K562 (cell line): Measurements from ENCODE around the gene AKAP13. TPM values are rescaled to one million over a fixed set of nuclear protein-coding genes. Genes with fewer than 3 reads are reported as not detected.

ENCODE experiments used
- ATAC-seq: fragments of 200-7000 bp; cut with Tn5 transposase; 3 replicates; pipeline ENCODE4 v1.9.1; 2020; ENCODE audit warnings: moderate library complexity
- BruUV-seq: library from RNA; stranded (reverse); fragments of 400-500 nt; replicated peaks from 2 replicates; lab custom pipeline; 2021; lab: Mats Ljungman, UMichigan
- CTCF ChIA-PET: fragments of 300-600 bp; formaldehyde crosslinking; extraction: SDS; loops from one replicate; lab custom pipeline; 2021; ENCODE audit warnings: low intra/inter-chr PET ratio; lab: Yijun Ruan, JAX
- POLR2A ChIA-PET: fragments of 300-600, 350-650 bp; sonication (Branson Sonifier 250); formaldehyde crosslinking; extraction: SDS; loops from one replicate; lab custom pipeline; 2021; ENCODE audit warnings: antibody characterized with exemption, inconsistent platforms; lab: Yijun Ruan, JAX
- DNase-seq, 4 experiments: peaks; one replicate each; pipeline versions ENCODE4 v3.0.0 to v3.0.0-alpha.2; 2011 to 2018; ENCODE audit warnings: low spot score in 3 of 4, mixed read lengths in 3 of 4; ENCODE audit errors: extremely low read depth in 1 of 4
- FAIRE-seq: peaks from 2 replicates; lab custom pipeline; 2011; peaks lifted over from hg19 to GRCh38; lab: Jason Lieb, UNC
- H2AFZ ChIP-seq: 2 replicates; pipeline ENCODE4 v1.6.0; 2011; ENCODE audit warnings: low read depth, low read length, control low read depth, inconsistent platforms
- H3K27ac ChIP-seq: fragments of 200-600 bp; 3 replicates; pipeline ENCODE4 v1.8.0; 2011; ENCODE audit warnings: low read depth, mild to moderate bottlenecking, control low read depth, inconsistent platforms, low read length, moderate library complexity, mixed read lengths; ENCODE audit errors: extremely low read depth
- H3K27me3 ChIP-seq, 2 experiments: fragments of 300-600 bp in 1 of 2; 2 replicates in 1 of 2; 3 replicates in 1 of 2; pipeline versions ENCODE4 v1.6.0 to v1.8.0; 2011; ENCODE audit warnings: inconsistent platforms in 2 of 2, low read length in 2 of 2, mild to moderate bottlenecking in 1 of 2, mixed read lengths in 1 of 2, moderate library complexity in 1 of 2; ENCODE audit not compliant: control insufficient read depth in 2 of 2, insufficient read depth in 2 of 2
- H3K36me3 ChIP-seq: fragments of 300-600 bp; 3 replicates; pipeline ENCODE4 v1.8.0; 2011; ENCODE audit warnings: mild to moderate bottlenecking, low read length, inconsistent platforms; ENCODE audit not compliant: control insufficient read depth, insufficient read depth
- H3K4me1 ChIP-seq, 2 experiments: fragments of 200-600 bp in 1 of 2; replicated peaks in 1 of 2; 2 replicates in 1 of 2; 3 replicates in 1 of 2; pipeline versions ENCODE4 v1.5.1 to v1.8.0; 2011; ENCODE audit warnings: inconsistent platforms in 2 of 2, low read length in 2 of 2, mild to moderate bottlenecking in 1 of 2, mixed read lengths in 1 of 2, moderate library complexity in 1 of 2; ENCODE audit not compliant: control insufficient read depth in 2 of 2, insufficient read depth in 2 of 2
- H3K4me2 ChIP-seq: 2 replicates; pipeline ENCODE4 v1.6.1; 2011; ENCODE audit warnings: low read length, control low read depth, inconsistent platforms, mixed read lengths; ENCODE audit not compliant: insufficient read depth
- H3K4me3 ChIP-seq: fragments of 200-600 bp; sonication (generic), shearing (Covaris generic); 2 replicates; pipeline ENCODE4 v1.5.1; 2016; ENCODE audit warnings: control low read depth, inconsistent platforms
- H3K79me2 ChIP-seq: fragments of 200-600 bp; 3 replicates; pipeline ENCODE4 v1.8.0; 2011; ENCODE audit warnings: low read length, inconsistent platforms; ENCODE audit not compliant: control insufficient read depth, insufficient read depth
- H3K9ac ChIP-seq, 2 experiments: 2 replicates each; pipeline versions ENCODE4 v1.6.0 to v1.6.1; 2011; ENCODE audit warnings: low read depth in 2 of 2, low read length in 2 of 2, control low read depth in 1 of 2, inconsistent platforms in 1 of 2, mild to moderate bottlenecking in 1 of 2, mixed read lengths in 1 of 2; ENCODE audit not compliant: insufficient read depth in 1 of 2
- H3K9me1 ChIP-seq: one replicate; pipeline ENCODE4 v1.6.0; 2011; ENCODE audit warnings: inconsistent platforms, mild to moderate bottlenecking, low read length, moderate library complexity; ENCODE audit not compliant: control insufficient read depth, insufficient read depth
- H3K9me3 ChIP-seq: replicated peaks from 2 replicates; pipeline ENCODE4 v1.5.1; 2011; ENCODE audit warnings: low read depth, low read length, inconsistent platforms; ENCODE audit not compliant: control insufficient read depth, insufficient read depth
- H4K20me1 ChIP-seq: replicated peaks from 2 replicates; pipeline ENCODE4 v1.6.1; 2011; ENCODE audit warnings: low read length, inconsistent platforms, mixed read lengths; ENCODE audit not compliant: control insufficient read depth, insufficient read depth
- BHLHE40 ChIP-seq: IDR thresholded peaks from 2 replicates; pipeline ENCODE4 v1.6.1; 2011; ENCODE audit warnings: low read length, improper control_type of control experiment
- CHCHD3 ChIP-seq: fragments of 250-450 bp; sonication (Bioruptor Pico); IDR thresholded peaks from 2 replicates; pipeline ENCODE4 v2.1.2; 2022; ENCODE audit warnings: mild to moderate bottlenecking
- CHD1 ChIP-seq: fragments of 200-600 bp; sonication (generic); IDR thresholded peaks from one replicate; pipeline ENCODE4 v1.6.1; 2012; ENCODE audit warnings: mild to moderate bottlenecking, moderate library complexity, low read length, inconsistent platforms
- HDAC6 ChIP-seq: IDR thresholded peaks from 2 replicates; pipeline ENCODE4 v1.6.1; 2012; ENCODE audit warnings: low read depth, mild to moderate bottlenecking, control low read depth, inconsistent platforms, low read length, moderate library complexity
- RAD51 ChIP-seq: fragments of 450-650 bp; IDR thresholded peaks from 2 replicates; pipeline ENCODE4 v1.7.1; 2016; ENCODE audit warnings: low read depth, mild to moderate bottlenecking, borderline replicate concordance
- SIN3B ChIP-seq: fragments of 450-650 bp; IDR thresholded peaks from 2 replicates; pipeline ENCODE4 v1.6.1; 2017; ENCODE audit warnings: low read depth, mild to moderate bottlenecking, moderate library complexity
- SMAD1 ChIP-seq: fragments of 150-350 bp; IDR thresholded peaks from 2 replicates; pipeline ENCODE4 v1.6.1; 2014; ENCODE audit warnings: low read length, low read depth; ENCODE audit not compliant: partially characterized antibody
- SMAD3 ChIP-seq: fragments of 450-650 bp; formaldehyde crosslinking; conservative IDR thresholded peaks from 2 replicates; pipeline ENCODE4 v1.4.0; 2020; ENCODE audit warnings: mild to moderate bottlenecking
- SOX6 ChIP-seq: fragments of 450-650 bp; IDR thresholded peaks from 2 replicates; pipeline ENCODE4 v1.6.1; 2014; ENCODE audit warnings: mild to moderate bottlenecking
- SRSF3 ChIP-seq: fragments of 200-400 bp; formaldehyde crosslinking; IDR thresholded peaks from 2 replicates; pipeline ENCODE4 v1.6.1; 2016; ENCODE audit warnings: mild to moderate bottlenecking, low read length, moderate library complexity; ENCODE audit not compliant: insufficient read depth
- STAT5B ChIP-seq: fragments of 250-450 bp; sonication (Bioruptor Pico); IDR thresholded peaks from 2 replicates; pipeline ENCODE4 v1.8.0; 2021; ENCODE audit warnings: mild to moderate bottlenecking, inconsistent platforms
- TAF9B ChIP-seq: fragments of 450-650 bp; IDR thresholded peaks from 2 replicates; pipeline ENCODE4 v1.6.1; 2018; ENCODE audit warnings: mild to moderate bottlenecking; ENCODE audit not compliant: partially characterized antibody
- TRIM24 ChIP-seq, 2 experiments: fragments of 450-650 bp; IDR thresholded peaks; 2 replicates each; pipeline ENCODE4 v1.6.1; 2016
- ZFX ChIP-seq: sonication (generic); formaldehyde crosslinking; IDR thresholded peaks from 2 replicates; pipeline ENCODE4 v1.8.0; 2022; ENCODE audit warnings: mild to moderate bottlenecking, missing genetic modification reagents, moderate library complexity
- ZNF165 ChIP-seq: fragments of 250-450 bp; sonication (Bioruptor Pico); IDR thresholded peaks from 2 replicates; pipeline ENCODE4 v1.4.0; 2020; ENCODE audit warnings: borderline replicate concordance
- ZNF175 ChIP-seq: fragments of 200-800 bp; sonication (Bioruptor generic); IDR thresholded peaks from 2 replicates; pipeline ENCODE4 v1.6.1; 2016; ENCODE audit warnings: low read depth, mild to moderate bottlenecking, missing genetic modification characterization, missing compliant biosample characterization
- WGBS: fragments of 100-300 bp; shearing (Covaris generic); methylation state at CpG from one replicate; pipeline ENCODE4 v1.1.6; 2016; ENCODE audit warnings: low coverage, mixed read lengths; ENCODE audit not compliant: insufficient coverage; ENCODE audit errors: missing lambda C conversion rate; 5-methylcytosine and 5-hydroxymethylcytosine counted together
- in situ Hi-C: fragments of 300-500 bp; cut with MboI; formaldehyde crosslinking; loops from 4 replicates; pipeline ENCODE4 v1.15.0; 2018; ENCODE audit warnings: inconsistent platforms, mixed read lengths
- intact Hi-C: fragments of 100-400 bp; cut with micrococcal nuclease; formaldehyde crosslinking; loops from 2 replicates; pipeline ENCODE4 v1.14.2; 2022
- polyA plus RNA-seq, 8 experiments: library from polyadenylated mRNA; depleted of rRNA in 4 of 8; stranded (reverse) in 5 of 8; unstranded in 3 of 8; fragments of >200 nt; fragmentation: Nextera tagmentation in 2 of 8; fragmentation: Illumina TruSeq in 1 of 8; extraction: Ambion mirVana in 2 of 8; extraction: Trizol in 1 of 8; gene quantifications; 2 replicates each; pipeline versions ENCODE4 v1.2.1 to v1.2.3, GENCODE V29; 2011 to 2014; ENCODE audit warnings: inconsistent platforms in 1 of 8, missing spikeins in 1 of 8
- total RNA-seq, 7 experiments: library from RNA; depleted of rRNA in 6 of 7; stranded (reverse); fragments of >200 nt in 6 of 7; fragmentation: Illumina TruSeq in 2 of 7; extraction: Trizol in 2 of 7; gene quantifications; 2 replicates each; pipeline versions ENCODE4 v1.2.1 to v1.2.3, GENCODE V29; 2011 to 2021; ENCODE audit warnings: low replicate concordance in 1 of 7
- TF ChIP-seq, protein P1 (sequence below), 2 experiments: fragments of 450-650 bp; formaldehyde crosslinking in 1 of 2; IDR thresholded peaks; 2 replicates each; pipeline versions ENCODE4 v1.4.0 to v1.6.1; 2014 to 2020; ENCODE audit warnings: mild to moderate bottlenecking in 2 of 2, borderline replicate concordance in 1 of 2, low read depth in 1 of 2

Gene AKAP13
- total and polyA plus RNA-seq, 9 of the 15 experiments (the other 6 are each of a cell fraction or from before 2014, with no cell fraction given): 0.03 to 1.7 (median 0.42) TPM

DNA sequence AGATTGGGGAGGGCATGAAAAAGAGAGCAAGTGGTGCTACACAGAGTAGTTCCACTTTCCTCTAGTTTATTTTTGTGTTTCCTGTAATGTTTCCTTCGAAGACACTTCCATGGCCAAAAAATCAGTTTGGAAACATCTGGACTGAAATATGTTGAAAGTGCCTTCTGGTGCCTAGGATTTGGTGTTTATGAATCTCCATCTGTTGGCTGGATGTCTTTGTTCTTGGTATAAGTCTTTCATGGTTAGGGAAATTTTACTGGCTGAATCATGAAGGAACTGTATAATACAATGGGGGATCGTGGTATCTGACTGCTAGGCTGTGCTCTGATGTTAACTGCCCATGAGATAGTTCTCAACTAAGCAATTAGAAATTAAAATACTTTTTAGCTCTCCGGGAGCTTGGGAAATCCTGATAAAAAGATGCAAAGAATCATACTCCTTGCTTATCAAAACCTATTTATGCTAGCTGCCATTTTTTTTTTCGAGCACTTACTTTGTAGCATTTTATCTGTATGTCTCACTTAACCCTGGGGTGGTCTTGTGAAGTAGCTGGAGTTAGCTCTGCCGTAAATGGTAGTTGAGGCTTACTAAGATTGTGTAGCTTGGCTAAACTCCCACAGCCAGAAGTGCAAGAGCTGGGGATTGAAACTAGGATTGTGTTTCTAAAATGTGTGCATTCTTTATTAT, 21.9 kb downstream of the AKAP13 start:
- CTCF ChIA-PET: no interaction called here
- 0% methylated on average over 5 of the region's 5 CpGs for WGBS
- TF ChIP-seq SMAD1 (no peak), RAD51 (no peak), TAF9B (no peak), STAT5B (CRISPR knock-in tag) (no peak), SIN3B (no peak), SMAD3 (CRISPR knock-in tag) (no peak), TRIM24 (IDR thresholded peaks at IDR 0.05) (no peak), SOX6 (no peak), CHCHD3 (CRISPR knock-in tag) (no peak), CHD1 (no peak), ZFX (no peak), SRSF3 (no peak), ZNF165 (CRISPR knock-in tag) (no peak), BHLHE40 (no peak), ZNF175 (CRISPR knock-in tag) (no peak), HDAC6 (no peak)
- TF ChIP-seq, protein P1, sequence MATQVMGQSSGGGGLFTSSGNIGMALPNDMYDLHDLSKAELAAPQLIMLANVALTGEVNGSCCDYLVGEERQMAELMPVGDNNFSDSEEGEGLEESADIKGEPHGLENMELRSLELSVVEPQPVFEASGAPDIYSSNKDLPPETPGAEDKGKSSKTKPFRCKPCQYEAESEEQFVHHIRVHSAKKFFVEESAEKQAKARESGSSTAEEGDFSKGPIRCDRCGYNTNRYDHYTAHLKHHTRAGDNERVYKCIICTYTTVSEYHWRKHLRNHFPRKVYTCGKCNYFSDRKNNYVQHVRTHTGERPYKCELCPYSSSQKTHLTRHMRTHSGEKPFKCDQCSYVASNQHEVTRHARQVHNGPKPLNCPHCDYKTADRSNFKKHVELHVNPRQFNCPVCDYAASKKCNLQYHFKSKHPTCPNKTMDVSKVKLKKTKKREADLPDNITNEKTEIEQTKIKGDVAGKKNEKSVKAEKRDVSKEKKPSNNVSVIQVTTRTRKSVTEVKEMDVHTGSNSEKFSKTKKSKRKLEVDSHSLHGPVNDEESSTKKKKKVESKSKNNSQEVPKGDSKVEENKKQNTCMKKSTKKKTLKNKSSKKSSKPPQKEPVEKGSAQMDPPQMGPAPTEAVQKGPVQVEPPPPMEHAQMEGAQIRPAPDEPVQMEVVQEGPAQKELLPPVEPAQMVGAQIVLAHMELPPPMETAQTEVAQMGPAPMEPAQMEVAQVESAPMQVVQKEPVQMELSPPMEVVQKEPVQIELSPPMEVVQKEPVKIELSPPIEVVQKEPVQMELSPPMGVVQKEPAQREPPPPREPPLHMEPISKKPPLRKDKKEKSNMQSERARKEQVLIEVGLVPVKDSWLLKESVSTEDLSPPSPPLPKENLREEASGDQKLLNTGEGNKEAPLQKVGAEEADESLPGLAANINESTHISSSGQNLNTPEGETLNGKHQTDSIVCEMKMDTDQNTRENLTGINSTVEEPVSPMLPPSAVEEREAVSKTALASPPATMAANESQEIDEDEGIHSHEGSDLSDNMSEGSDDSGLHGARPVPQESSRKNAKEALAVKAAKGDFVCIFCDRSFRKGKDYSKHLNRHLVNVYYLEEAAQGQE (IDR thresholded peaks at IDR 0.05; ENCODE audit: borderline replicate concordance): no peak
- TF ChIP-seq, protein P1 (CRISPR knock-in tag; IDR thresholded peaks at IDR 0.05; ENCODE audit: low read depth): no peak

More for the DNA sequence above, 21.9 kb downstream of the AKAP13 start:
- Histone ChIP-seq H3K9ac (no peak overlapping the region), H3K9me1 (no peaks in the 10 kb centered on the region), H3K79me2 (no peaks in the 10 kb centered on the region), H3K4me1 (no peaks in the 10 kb centered on the region), H3K27ac (no peak overlapping the region), H4K20me1 (no peaks in the 10 kb centered on the region), H3K36me3 (no peaks in the 10 kb centered on the region), H3K4me3 (no peak overlapping the region), H3K4me2 (no peak overlapping the region), H3K9me3 (no peaks in the 10 kb centered on the region), H3K27me3 (no peaks in the 10 kb centered on the region; a peak in 1 of 5 replicates), H2AFZ (no peak overlapping the region)
- in situ Hi-C loops: no loop called here
- no peak for DNase-seq
- ATAC-seq: no peak
- POLR2A ChIA-PET: interaction anchor here (1.0 kb wide), 1 partner anchor 14 kb away, joined by 3 read pairs; no protein-coding TSS in a partner anchor
- BruUV-seq: no TSS peak
- intact Hi-C loops: no loop called here
- FAIRE-seq: no peak
